GM12878 (cell line): ENCODE results near the gene TMEM198. TPM values are rescaled to one million over a fixed set of nuclear protein-coding genes. Genes with fewer than 3 reads are reported as not detected.

Experiments
- ATAC-seq: fragments of 200-7000 bp; cut with Tn5 transposase; 3 replicates; pipeline ENCODE4 v1.9.1; 2020; ENCODE audit warnings: mild to moderate bottlenecking, moderate library complexity
- BruUV-seq: library from RNA; stranded (reverse); fragments of 400-500 nt; replicated peaks from 2 replicates; lab custom pipeline; 2021; lab: Mats Ljungman, UMichigan
- CTCF ChIA-PET: fragments of 300-600 bp; sonication (Branson Sonifier 250); formaldehyde crosslinking; extraction: SDS; loops from one replicate; lab custom pipeline; 2021; ENCODE audit warnings: inconsistent platforms; lab: Yijun Ruan, JAX
- POLR2A ChIA-PET: fragments of 350-600 bp; formaldehyde crosslinking; extraction: SDS; loops from one replicate; lab custom pipeline; 2021; ENCODE audit warnings: inconsistent platforms; lab: Charles Lee
- RAD21 ChIA-PET: fragments of 300-600 bp; sonication (Branson Sonifier 250); formaldehyde crosslinking; loops from one replicate; lab custom pipeline; 2023; ENCODE audit warnings: antibody characterized with exemption; ENCODE audit not compliant: unreplicated experiment; lab: Charles Lee
- SMC1A ChIA-PET: fragments of 300-600 bp; sonication (Branson Sonifier 250); formaldehyde crosslinking; loops from one replicate; lab custom pipeline; 2023; ENCODE audit not compliant: unreplicated experiment, uncharacterized antibody; lab: Charles Lee
- DNase-seq: peaks from one replicate; pipeline ENCODE4 v3.0.0-alpha.2; 2011; ENCODE audit warnings: low read depth, low spot score
- FAIRE-seq: peaks from 3 replicates; lab custom pipeline; 2011; peaks lifted over from hg19 to GRCh38; lab: Jason Lieb, UNC
- H2AFZ ChIP-seq: 2 replicates; pipeline ENCODE4 v1.6.0; 2011; ENCODE audit warnings: low read depth, low read length, control low read depth; ENCODE audit not compliant: control insufficient read depth
- H3K27ac ChIP-seq: 2 replicates; pipeline ENCODE4 v1.5.1; 2011; ENCODE audit warnings: control low read depth; ENCODE audit not compliant: control insufficient read depth, insufficient read depth
- H3K27me3 ChIP-seq, 2 experiments: replicated peaks in 1 of 2; 2 replicates each; pipeline versions ENCODE4 v1.6.0 to v1.6.1; 2011; ENCODE audit warnings: low read length in 1 of 2; ENCODE audit not compliant: control insufficient read depth in 2 of 2, insufficient read depth in 2 of 2
- H3K36me3 ChIP-seq, 2 experiments: 2 replicates each; pipeline ENCODE4 v1.5.1; 2011; ENCODE audit warnings: low read length in 1 of 2; ENCODE audit not compliant: control insufficient read depth in 2 of 2, insufficient read depth in 2 of 2
- H3K4me1 ChIP-seq: 2 replicates; pipeline ENCODE4 v1.6.1; 2011; ENCODE audit warnings: mild to moderate bottlenecking, low read length, moderate library complexity, mixed read lengths; ENCODE audit not compliant: control insufficient read depth, insufficient read depth
- H3K4me2 ChIP-seq: 2 replicates; pipeline ENCODE4 v1.6.0; 2011; ENCODE audit warnings: control low read depth; ENCODE audit not compliant: control insufficient read depth, insufficient read depth
- H3K4me3 ChIP-seq: fragments of 200-600 bp; sonication (generic); 2 replicates; pipeline ENCODE4 v1.5.1; 2016
- H3K79me2 ChIP-seq: 2 replicates; pipeline ENCODE4 v1.6.0; 2011; ENCODE audit warnings: low read length; ENCODE audit not compliant: control insufficient read depth, insufficient read depth
- H3K9ac ChIP-seq: 2 replicates; pipeline ENCODE4 v1.8.0; 2011; ENCODE audit warnings: low read length, control low read depth, mixed read lengths; ENCODE audit not compliant: control insufficient read depth, insufficient read depth
- H3K9me3 ChIP-seq: replicated peaks from 3 replicates; pipeline ENCODE4 v1.5.1; 2011; ENCODE audit warnings: mild to moderate bottlenecking, low read length; ENCODE audit not compliant: control insufficient read depth, insufficient read depth
- H4K20me1 ChIP-seq: 2 replicates; pipeline ENCODE4 v1.6.0; 2011; ENCODE audit not compliant: control insufficient read depth, insufficient read depth
- BMI1 ChIP-seq: fragments of 450-650 bp; IDR thresholded peaks from 2 replicates; pipeline ENCODE4 v1.6.1; 2016; ENCODE audit warnings: mild to moderate bottlenecking, moderate library complexity, borderline replicate concordance
- CTCF ChIP-seq, 3 experiments: IDR thresholded peaks in 2 of 3; conservative IDR thresholded peaks in 1 of 3; 2 replicates each; pipeline ENCODE4 v1.5.1; 2011; ENCODE audit warnings: low read depth in 3 of 3, low read length in 3 of 3, mild to moderate bottlenecking in 3 of 3, control low read depth in 2 of 3, moderate library complexity in 2 of 3, inconsistent platforms in 1 of 3, mixed read lengths in 1 of 3; ENCODE audit not compliant: control insufficient read depth in 2 of 3, insufficient read depth in 1 of 3; ENCODE audit errors: extremely low read depth in 1 of 3
- NR2F1 ChIP-seq: fragments of 450-650 bp; conservative IDR thresholded peaks from 2 replicates; pipeline ENCODE4 v1.6.1; 2017; ENCODE audit warnings: mild to moderate bottlenecking
- NRF1 ChIP-seq: conservative IDR thresholded peaks from 2 replicates; pipeline ENCODE4 v1.6.1; 2011; ENCODE audit warnings: mild to moderate bottlenecking, low read depth, low read length, improper control_type of control experiment
- PML ChIP-seq: IDR thresholded peaks from 2 replicates; pipeline ENCODE4 v1.6.1; 2012; ENCODE audit warnings: low read length, inconsistent platforms
- POLR2AphosphoS2 ChIP-seq: IDR thresholded peaks from 2 replicates; pipeline ENCODE4 v1.6.1; 2011; ENCODE audit warnings: low read depth, mild to moderate bottlenecking, low read length, improper control_type of control experiment, moderate library complexity
- YY1 ChIP-seq: IDR thresholded peaks from 2 replicates; pipeline ENCODE4 v1.6.1; 2011; ENCODE audit warnings: low read depth, mild to moderate bottlenecking, low read length
- ZNF274 ChIP-seq: IDR thresholded peaks from one replicate; pipeline ENCODE4 v1.8.0; 2011; ENCODE audit not compliant: insufficient read length, insufficient read depth
- whole genome bisulfite sequencing: methylation state at CpG from one replicate; pipeline ENCODE4 v1.1.6; 2016; ENCODE audit warnings: low lambda C conversion rate; ENCODE audit not compliant: insufficient replicate concordance, insufficient coverage; ENCODE audit errors: missing lambda C conversion rate; 5-methylcytosine and 5-hydroxymethylcytosine counted together
- in situ Hi-C: fragments of 300-500 bp; cut with MboI; formaldehyde crosslinking; loops from 9 replicates; pipeline ENCODE4 v1.14.3; 2018; ENCODE audit warnings: mixed read lengths
- intact Hi-C: fragments of 100-400 bp; cut with micrococcal nuclease; formaldehyde crosslinking; loops from one replicate; pipeline ENCODE4 v1.14.2; 2022; ENCODE audit not compliant: unreplicated experiment
- polyA plus RNA-seq, 11 experiments: library from polyadenylated mRNA; depleted of rRNA in 4 of 11; unstranded in 6 of 11; stranded (reverse) in 5 of 11; fragments of >200 nt; fragmentation: Nextera tagmentation in 4 of 11; fragmentation: Illumina TruSeq in 1 of 11; extraction: Ambion mirVana in 4 of 11; extraction: Trizol in 1 of 11; gene quantifications; 1 replicate in 1 of 11; 2 replicates in 10 of 11; pipeline versions ENCODE4 v1.2.1 to v1.2.3, GENCODE V29; 2011 to 2016; ENCODE audit warnings: inconsistent platforms in 2 of 11, missing spikeins in 2 of 11, low read depth in 1 of 11
- total RNA-seq, 4 experiments: library from RNA; depleted of rRNA in 3 of 4; stranded (reverse); fragments of >200 nt in 3 of 4; fragmentation: Illumina TruSeq in 1 of 4; extraction: Trizol in 1 of 4; gene quantifications; 2 replicates each; pipeline versions ENCODE4 v1.2.1 to v1.2.3, GENCODE V29; 2013 to 2021

Gene TMEM198
- total and polyA plus RNA-seq, 10 of the 15 experiments (the other 5 are each of a cell fraction or from before 2014, with no cell fraction given), result 0.16 to 1.2 (median 0.65) TPM; not detected in 2

GRCh38 chr2:219530048-219530963 is 13.5 kb upstream of the TMEM198 start (continued):
- TF ChIP-seq ZNF274 (no peak), BMI1 (no peak), POLR2AphosphoS2 (no peak), NRF1 (0 out of 2 replicates have a peak, but pooled peaks have one; percentile 22), CTCF (IDR thresholded peaks at IDR 0.05 in 2 of 3, conservative IDR thresholded peaks at IDR 0.05 in 1 of 3; ENCODE audit: control insufficient read depth in 2 of 3, extremely low read depth in 1 of 3, insufficient read depth in 1 of 3, low read depth in 3 of 3, low read length in 3 of 3) (peak; percentile 93 to 99 (median 94); a peak in 5 of 6 replicates), YY1 (peak; percentile 66; the same call in 1 of the 2 replicates), PML (no peak)

GRCh38 chr2:219531639-219532377 is 12.0 kb upstream of the TMEM198 start:
- H3K9me3 ChIP-seq, result no peaks in the 10 kb centered on the region
- FAIRE-seq (no peak), DNase-seq (no peak)
- RAD21 ChIA-PET, result interaction anchor here (1.1 to 2.2 kb wide), 2 partner anchors 36 to 55 kb away, joined by 4 to 7 read pairs; a partner anchor contains a TSS
- in situ Hi-C loops, result loop anchor here (5.0 kb wide), 1 partner anchor 130 kb away; no protein-coding TSS in a partner anchor
- H3K9ac ChIP-seq, result no peak overlapping the region
- peaks cover 3 to 10% of the 10 kb centered on the region in 2 experiments; a peak in 3 of 4 replicates for H3K27me3 ChIP-seq
- H3K79me2 ChIP-seq, result no peaks in the 10 kb centered on the region
- no peaks in the 10 kb centered on the region for H3K36me3 ChIP-seq
- no peak overlapping the region for H3K4me3 ChIP-seq
- H3K4me2 ChIP-seq, result no peak overlapping the region
- SMC1A ChIA-PET, result interaction anchor here (4.3 kb wide), 1 partner anchor 36 kb away, joined by 41 read pairs; a partner anchor contains a TSS
- H3K27ac ChIP-seq, result no peak overlapping the region
- POLR2A ChIA-PET, result no interaction called here
- TF ChIP-seq NR2F1, result no peak
- TF ChIP-seq, all 136 proteins: peak for 0
- no peak for ATAC-seq
- no peaks in the 10 kb centered on the region for H3K4me1 ChIP-seq
- 34% methylated on average over 20 of the region's 20 CpGs for WGBS
- intact Hi-C loops, result no loop called here
- CTCF ChIA-PET, result interaction anchor here (0.6 to 10.8 kb wide), 7 partner anchors 9 to 129 kb away, joined by 3 to 224 read pairs (median 5); partner anchors contain the start of gene GMPPA
- no peaks in the 10 kb centered on the region; the same call in 1 of the 2 replicates for H4K20me1 ChIP-seq
- BruUV-seq, result no TSS peak
- H2AFZ ChIP-seq, result no peak overlapping the region
